Posterior cingulate gyrus (tissue), 11 donors: Measurements from ENCODE around the gene UBE2O.
A peak's percentile ranks its signal among the peaks of the same experiment; 100 is the strongest.

Experiments used
- DNase-seq, 10 donors: peaks; one replicate each; pipeline versions ENCODE4 v3.0.0 to v3.0.0-alpha.2; 2020 to 2021; ENCODE audit warnings: mixed read lengths in 3 of 10
- intact Hi-C: fragments of 100-400 bp; cut with DNase I; formaldehyde crosslinking; loops from one replicate; pipeline ENCODE4 v1.15.1; 2023

Gene UBE2O

DNA sequence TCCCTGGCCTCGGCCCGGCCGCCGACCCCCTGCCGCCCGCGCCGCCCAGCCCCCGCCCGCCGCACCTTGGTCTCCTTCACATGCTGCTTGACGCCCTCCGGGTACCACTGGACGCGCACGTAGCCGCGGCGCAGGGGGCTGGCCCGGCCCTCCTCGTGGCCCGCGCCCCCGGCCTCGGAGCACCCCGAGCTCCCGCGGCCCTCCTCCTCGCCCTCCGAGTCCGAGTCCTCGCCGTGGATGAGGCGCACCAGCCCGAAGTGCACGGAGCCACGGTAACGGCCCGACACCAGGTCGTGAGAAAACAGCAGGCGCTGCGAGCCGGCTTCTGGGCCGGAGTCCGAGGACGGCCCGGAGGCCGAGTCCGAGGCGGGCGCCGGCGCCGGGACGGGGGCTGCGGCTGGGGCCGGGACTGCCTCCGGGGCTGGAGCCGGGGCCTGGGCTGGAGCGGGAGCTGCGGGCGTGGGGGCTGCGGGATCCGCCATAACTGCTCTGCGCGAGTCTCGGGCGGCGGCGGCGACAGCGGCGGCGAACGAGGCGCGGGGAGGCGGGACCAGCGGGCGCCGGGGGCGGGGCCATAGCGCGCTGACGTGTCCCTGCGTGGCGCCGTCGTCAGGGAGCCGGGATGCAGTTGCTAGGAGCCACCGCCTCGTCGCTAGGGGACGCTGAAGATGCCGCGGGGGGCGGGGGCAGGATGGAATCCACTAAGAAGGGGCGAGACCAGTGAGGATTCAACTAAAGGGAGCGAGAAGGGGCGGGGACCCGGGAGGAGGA is at the start of gene UBE2O:
Gene UBE2O, minus strand, starts transcription at position 493 of the 771 bp plus-strand sequence. Its CDS starts 11 bp downstream, at position 482.
- peak; percentile 81 to 99 (median 88) for DNase-seq
- intact Hi-C loops: loop anchor here (5.0 kb wide), 1 partner anchor 46 kb away; no protein-coding TSS in a partner anchor

DNA sequence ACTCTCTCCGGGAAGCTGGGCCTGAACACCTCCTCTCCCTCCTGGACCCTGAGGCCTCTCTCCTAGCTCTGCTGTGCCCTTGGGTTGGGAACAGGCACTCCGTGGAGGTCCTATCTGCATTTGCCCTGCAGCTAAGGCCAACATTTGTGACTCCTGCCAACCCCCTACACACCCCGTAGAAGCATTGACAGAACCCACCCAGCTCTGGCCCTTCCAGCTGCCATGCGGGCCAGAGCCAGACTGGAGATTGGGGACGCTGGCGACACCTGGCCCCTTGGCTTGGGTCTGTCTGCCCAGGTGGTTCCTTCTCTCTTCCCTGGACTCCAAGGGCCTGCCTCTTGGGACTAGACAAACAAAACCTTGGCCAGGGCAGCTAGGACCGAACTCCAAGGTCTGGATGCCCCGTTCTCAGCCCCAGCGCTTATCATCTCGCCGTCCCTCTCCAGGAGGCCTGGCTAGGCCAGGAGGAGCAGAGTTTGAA is 48.9 kb upstream of the UBE2O start:
- intact Hi-C loops: no loop called here
- no peak for DNase-seq

DNA sequence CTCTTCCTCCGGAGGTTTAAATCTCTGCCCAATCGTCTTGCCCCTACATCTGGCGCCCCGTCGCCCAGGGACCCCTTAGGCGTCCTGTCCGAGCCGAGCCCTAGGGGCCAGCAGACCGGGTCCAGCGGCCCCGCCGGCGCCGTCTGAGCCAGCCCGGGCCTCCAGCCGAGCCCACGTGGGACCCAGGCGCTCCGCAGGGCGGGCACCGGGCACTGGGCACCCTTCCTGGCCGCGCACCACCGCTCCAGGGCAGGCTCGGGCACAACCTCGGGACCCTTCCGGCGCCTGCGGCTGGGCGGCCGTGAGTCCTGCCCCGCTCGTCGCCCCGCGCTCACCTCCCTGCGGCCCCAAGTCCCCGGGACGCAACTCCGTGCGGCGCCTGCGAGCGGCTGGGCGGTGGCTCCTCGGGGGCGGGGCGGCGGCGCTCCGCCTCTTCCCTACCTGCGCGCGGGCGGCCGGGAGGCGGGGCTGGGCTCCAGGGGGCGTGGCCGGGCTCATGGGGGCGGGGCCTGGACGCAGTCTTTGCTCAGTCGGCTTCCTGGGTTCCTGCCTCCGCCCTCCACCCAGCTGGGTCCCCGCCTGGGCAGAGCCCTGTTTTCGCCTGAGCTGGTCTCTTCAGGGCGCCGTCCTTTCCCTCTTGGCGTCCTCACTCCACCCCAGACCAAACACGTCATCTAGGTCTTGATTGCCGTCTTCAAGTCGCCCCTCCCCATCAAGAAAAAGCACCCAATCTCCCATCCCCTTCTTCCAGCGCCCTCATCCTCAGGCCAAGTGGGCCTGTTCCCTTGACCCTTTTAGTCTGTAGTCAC is 48.3 kb upstream of the UBE2O start, which contains the start of gene RHBDF2:
Gene RHBDF2, minus strand, starts transcription at position 406 of the 809 bp plus-strand sequence. CDS start 19,899 bp downstream, outside the sequence.
- intact Hi-C loops: no loop called here
- DNase-seq: peak; percentile 51 to 97 (median 74)

DNA sequence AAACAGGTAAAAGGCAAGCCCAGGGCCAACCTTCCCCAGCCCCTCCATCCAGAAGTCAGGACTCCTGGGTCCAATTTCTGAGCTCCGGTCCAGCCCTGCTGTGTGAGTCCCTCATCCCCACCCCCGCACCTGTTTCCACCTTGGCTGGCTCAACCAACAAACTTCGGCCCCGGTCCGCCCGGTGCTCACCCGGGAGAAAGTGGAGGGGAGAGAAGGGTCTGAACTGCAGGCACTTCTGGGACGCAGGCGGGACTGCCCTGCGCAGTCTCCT is 47.7 kb upstream of the UBE2O start:
- intact Hi-C loops: no loop called here
- DNase-seq: no peak

DNA sequence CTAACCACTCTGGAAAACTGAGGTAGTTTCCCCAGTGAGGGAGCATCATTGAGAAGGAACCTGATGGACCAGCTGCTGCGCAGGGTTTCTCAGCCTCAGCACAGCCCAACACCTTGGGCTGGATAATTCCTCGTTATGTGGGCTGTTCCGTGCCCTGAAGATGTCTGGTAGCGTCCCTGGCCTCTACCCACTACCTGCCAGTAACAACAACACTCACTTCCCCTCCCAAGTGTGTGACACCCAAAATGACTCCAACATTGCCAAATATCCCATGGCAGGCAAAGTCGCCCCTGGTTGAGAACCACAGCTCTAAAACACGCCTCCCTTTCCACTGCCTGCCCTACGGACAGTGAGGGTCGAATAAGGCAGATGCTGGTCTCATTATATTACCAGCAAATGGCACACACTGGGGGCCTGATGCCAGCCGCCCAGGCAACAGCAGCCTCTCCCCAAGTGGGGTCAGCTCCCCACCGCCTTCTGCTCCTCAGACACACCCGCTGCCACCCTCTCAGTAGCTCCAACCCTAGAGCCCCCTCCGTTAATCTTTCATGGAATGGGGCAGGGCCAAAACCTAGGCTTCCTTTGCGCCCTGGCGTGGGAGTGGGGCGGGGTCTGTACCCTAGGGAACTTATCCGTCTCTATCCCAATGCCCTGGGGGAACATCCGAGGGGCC is 47.3 kb upstream of the UBE2O start:
- intact Hi-C loops: no loop called here
- DNase-seq: no peak

DNA sequence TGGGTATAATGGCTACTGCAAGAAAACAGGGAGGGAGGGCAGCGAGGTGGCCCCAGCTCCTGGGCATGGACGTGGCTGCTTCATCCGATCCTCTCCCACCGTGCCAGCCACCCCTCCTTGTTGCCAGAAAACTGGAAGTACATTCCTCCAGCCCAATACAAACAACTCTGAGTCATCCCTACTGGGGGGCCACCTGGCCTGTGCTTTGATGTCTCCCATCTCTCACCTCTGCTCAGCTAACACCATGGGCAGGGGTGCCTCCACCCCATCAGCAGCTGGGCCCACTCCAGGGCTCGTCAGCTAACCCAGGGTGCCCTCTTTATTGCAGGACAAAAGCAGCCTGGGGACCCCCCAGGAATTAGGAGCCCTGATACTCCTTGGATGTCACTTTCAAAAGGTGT is 46.3 kb upstream of the UBE2O start:
- no peak for DNase-seq
- intact Hi-C loops: no loop called here

DNA sequence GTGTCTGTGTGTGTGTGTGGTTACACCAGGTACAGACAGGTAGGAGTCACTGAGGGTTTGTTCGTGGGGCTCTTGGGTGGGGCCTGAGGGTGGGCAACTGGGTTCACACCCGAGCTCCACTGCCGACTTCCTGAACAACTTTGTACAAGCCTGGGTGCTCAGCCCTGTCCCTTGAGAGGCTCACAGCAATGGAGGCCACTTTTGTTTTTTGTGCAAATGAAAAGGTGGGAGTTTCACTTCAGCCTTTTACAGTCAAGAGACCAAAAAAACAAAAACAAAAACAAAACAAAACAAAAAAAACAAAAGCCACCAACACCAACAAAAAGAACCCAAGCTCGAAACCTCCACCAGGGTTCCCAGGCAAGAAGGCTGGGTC is 45.9 kb upstream of the UBE2O start:
- no peak for DNase-seq
- intact Hi-C loops: no loop called here

DNA sequence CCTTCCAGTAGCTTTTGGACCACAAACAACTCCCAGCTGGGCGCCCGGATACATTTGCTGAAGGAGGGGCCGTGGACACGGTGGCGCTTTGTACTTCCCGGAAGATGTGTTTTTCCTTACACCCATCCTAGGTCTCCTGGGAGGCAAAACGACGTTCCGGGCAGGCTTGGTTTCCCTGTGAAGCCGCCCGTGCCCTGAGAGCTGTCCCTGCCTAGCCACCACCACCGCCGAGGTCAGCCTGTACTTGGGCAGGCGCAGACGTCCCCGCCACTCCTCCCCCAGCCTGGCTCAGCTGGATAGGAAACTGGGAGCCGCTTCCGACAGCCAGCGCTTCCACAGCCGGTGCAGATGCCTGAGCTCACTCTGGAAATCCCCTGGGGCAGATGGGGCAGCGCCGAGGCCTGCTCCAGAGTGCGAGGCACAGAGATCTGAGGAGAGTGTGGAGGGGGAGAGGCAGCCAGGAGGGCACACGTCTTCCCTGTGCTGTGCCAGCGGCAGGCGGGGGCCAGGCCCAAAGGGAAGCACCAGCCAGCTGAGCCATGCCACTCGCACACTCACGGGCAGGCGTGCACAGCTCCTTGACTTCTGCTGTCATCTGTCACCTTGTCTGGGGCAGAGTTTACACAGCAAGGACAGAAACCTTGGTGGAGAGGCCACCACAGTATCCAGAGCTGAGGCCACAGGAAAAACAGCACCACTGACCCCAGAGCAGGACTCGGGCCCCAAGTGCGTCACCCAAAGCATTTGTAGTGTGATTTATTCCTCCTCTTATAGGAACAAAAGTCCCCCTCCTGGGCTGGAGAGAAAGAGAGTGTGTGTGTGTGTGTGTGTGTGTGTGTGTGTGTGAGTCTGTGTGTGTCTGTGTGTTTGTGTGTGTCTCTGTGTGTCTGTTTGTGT is 45.3 kb upstream of the UBE2O start:
- intact Hi-C loops: no loop called here
- DNase-seq: peak in 9 of 10 donors; percentile 31 to 93 (median 54)

DNA sequence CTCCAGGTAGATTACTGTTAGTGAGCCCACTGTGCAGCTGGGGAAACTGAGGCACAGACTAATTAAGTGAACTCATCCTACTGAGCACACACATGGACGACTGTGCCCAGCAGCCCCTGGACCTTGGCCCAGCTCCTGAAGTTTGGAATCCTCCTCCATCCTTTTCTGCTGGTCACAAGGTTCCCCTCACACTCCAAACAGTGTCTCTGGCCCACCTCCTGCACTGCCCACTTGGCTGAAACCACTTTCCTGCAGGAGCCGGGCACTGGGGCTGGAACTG is 44.7 kb upstream of the UBE2O start:
- intact Hi-C loops: no loop called here
- no peak for DNase-seq

DNA sequence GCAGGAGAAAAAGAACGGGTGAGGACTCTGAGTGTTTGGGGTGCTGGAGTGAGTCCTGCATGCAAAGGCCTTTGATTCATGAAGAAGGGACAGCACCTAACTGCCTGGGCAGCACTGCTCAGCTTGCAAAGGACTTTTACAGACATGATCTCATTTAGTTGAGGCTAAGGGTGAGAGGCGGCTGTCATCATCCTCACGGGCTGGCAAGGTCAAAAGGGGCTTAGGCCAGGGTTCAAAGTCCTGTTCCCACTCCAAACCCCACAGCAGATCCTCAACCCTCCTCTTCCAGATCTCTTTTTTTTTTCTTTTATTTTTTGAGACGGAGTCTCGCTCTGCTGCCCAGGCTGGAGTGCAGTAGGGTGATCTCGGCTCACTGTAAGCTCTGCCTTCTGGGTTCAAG is 43.5 kb upstream of the UBE2O start:
- intact Hi-C loops: no loop called here
- DNase-seq: no peak

DNA sequence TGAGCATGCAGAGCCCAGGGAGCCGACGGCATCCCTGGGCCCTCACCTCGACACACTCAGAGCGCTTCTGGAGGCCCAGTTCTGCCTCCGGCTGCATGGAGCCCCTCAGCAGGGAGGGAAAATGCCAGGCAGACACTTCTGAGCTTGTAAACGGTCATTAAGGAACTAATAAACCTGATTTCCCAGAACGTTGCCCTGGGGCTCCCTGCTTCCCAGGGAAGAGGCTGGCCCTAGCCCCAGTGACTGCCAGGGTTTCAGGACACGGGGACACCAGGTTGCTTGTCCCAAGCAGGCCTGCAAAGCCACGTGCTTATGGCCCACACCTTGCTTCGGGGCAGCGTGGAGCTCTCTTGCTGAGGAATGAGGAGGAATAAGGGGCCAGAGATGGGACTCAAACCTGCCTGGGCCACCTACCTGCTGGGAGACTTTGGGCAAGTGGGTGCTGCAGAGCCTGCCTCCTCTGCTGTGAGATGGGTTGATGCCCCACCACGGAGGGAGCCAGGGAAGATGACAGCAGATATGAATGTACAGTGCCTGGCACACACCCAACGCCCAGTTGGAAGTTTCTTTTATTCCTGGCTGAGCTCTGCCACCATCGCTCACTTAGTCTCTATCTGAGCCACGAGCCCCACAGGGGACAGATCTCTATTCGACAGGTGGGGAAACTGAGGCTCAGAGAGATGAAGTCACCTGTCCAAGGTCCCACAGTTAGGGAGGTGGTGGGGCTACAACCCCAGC is 42.9 kb upstream of the UBE2O start:
- intact Hi-C loops: no loop called here
- DNase-seq: peak in 1 of 10 donors; percentile 31

DNA sequence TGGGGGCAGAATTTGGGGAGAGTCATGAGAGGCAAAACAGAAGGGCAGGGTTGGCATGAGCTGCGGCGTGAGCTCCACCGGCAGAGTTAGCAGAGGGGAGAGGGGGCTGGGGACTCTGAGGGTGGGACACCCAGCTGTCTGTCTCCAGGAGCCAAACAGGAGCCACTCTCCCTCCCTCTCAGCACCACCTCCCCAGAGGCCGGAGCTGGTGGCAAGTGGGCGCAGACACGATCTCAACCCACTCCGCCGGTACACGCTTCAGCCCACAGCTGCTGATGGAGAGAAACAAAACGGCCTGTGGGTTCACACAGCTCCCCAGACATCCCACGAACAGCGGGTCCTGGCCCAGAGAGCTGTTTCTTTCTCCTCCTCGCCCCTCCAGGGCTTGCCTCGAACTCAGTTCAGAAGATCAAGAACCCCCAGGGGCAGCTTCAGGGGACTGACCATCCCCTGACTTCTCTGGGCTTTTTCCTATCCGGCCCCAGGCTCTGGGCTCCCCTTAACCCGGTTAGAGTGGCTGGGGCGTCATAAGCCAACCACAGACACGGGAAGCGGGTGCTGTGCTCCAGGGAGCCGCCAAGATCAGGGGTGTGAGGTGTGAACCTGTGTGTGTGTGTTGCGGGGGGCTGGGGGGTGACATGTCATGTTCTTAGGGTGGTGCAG is 40.7 kb upstream of the UBE2O start:
- intact Hi-C loops: no loop called here
- no peak for DNase-seq

DNA sequence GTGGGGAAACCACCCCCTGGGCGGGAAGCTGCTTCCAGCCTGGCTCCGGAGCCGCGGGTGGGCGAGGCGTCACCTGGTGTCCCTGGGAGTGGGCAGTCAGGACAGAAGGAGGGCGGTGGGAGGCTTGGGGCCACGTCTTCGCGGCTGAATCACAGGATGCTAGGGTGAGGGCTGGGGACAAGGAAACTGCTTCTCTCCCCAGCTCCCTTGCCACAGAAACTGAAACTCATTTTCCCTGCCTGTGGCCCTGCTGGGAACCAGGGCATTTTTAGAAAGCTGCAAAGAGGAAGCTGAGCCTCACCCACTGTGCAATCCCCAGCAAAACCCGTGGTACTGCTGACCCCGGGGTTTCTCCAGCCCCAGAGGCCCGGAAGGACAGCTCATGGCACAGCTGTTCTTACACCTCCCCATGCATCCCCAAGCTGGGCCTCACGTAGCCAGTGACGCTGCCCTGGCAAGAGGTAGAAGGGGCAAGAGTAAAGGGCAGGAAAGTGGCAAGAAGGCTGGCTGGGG is 40.1 kb upstream of the UBE2O start:
- intact Hi-C loops: no loop called here
- peak in 2 of 10 donors; percentile 60 to 90 for DNase-seq

DNA sequence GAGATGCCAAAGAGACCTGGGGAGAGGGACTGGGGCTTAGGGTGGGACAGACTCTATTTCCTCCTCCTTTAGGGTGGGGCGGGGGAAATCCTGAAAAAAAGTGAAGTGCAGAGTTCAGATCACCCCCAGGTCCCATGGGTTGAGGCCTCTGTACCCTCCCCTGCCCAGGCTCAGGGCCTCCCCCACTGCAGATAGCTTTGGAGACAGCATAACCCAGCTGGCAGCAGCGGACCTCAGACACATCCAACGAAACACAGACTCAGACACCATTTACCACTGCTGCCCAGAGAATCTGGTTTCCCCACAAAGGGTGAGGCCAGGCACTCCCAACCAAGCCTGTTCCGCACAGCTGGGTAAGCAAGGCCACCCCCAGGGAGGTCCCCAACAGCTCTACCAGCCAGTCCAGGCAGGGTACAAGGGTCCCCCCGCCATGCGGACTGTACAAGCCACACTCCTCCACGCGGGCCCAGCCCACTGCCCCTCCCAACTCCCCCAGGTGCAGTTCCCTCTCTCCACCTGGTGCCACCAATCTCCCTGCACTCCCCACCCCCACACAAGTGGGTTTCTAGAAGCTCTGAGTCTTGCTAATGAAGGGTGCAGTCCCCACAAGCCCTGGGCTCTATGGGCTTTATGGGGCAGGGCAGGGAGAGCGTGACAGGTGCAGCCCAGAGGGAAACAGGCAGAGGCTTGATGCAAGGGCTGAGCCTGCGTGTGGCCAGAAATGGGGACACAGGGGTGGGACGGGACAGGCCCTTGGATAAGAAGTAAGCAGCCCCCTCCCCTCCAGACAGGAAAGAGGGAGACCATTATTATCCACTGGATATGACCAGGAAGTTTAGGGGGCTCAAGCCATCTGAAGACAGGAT is 39.4 kb upstream of the UBE2O start:
- intact Hi-C loops: no loop called here
- DNase-seq: no peak

DNA sequence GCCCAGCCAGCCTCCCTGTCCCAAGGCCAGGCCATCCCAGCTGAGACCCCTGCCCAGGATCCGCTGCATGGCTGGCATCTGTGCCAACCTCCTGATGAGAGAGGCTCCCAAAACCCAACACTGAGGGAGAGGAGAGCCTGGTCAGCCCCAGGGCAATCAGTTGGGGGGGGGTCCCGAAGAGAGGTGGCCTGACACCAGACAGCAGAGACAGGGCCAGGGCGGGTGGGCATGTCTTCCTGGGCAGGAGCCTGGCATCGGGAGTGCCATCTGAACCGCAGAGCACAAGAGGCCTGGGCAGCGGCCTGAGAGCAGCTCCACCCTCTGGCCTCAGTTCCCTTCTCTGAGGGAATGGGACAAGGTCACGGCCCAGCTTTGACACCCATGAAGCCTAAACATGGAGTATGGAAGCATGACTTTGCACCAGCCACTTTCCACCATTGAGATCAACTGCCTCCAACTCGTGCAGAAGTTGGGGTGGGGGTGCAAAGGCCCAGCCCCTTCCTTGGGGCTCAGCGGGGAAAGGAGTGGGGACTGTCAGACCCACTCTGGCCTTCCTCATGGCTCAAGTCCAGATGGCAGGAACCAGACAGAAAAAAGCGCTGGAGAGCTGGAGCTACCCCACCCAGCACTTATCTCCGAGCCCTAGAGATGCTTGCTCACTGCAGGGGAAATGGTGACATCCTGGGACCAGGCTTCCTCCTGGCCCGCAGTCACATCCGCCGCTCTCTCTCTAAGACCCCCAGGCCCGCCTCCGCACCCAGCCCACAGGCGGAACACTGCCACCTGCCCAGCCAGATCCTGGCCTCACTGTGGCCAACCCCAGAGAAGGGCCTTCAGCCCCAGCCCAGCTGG is 38.5 kb upstream of the UBE2O start:
- DNase-seq: no peak
- intact Hi-C loops: no loop called here

DNA sequence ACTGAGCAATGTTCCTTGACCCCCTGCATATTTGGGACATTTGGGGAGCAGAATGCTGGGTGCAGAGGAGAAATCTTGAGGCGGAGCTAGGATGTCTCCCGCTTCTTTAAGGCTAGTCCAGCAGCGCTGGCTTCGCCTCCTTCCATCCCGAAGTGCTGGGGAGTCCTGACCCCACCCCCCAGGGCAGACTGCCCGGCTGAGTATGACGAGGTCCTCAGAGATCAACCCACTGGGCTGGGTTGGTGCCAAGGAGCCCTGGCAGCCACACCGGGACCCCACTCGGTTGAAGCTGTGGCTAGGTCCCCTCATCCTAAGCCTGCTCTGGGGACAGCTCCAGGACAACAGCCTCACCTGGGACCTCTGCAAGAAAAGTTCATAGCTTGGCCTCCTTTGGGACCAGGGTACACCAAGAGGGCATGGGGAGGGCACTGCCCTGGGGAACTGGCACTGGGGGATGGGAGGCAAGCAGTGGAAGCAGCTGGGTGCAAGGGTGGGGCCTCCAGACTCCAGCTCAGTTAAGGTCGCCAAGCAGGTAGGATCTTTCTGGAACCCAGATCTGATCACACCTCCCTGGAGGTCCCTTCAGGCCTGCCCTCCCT is 37.3 kb upstream of the UBE2O start:
- no peak for DNase-seq
- intact Hi-C loops: no loop called here
